ENCODE measurements around the gene SPIRE1.

The SPIRE1 gene

GRCh38 chr18:12409469-12409868 is 248.4 kb downstream of the SPIRE1 start:
- DNase-seq: no peak

GRCh38 chr18:12408247-12408869 is 249.5 kb downstream of the SPIRE1 start:
- DNase-seq: no peak

GRCh38 chr18:12406371-12407111 is 251.4 kb downstream of the SPIRE1 start:
- no peak for DNase-seq

- no peak for DNase-seq
Observed at GRCh38 chr18:12405066-12405465, 252.8 kb downstream of the SPIRE1 start.

GRCh38 chr18:12403601-12404506 is 254.1 kb downstream of the SPIRE1 start:
- no peak for DNase-seq

GRCh38 chr18:12401881-12402280 is 256.0 kb downstream of the SPIRE1 start:
- DNase-seq: no peak

GRCh38 chr18:12399231-12399630 is 258.7 kb downstream of the SPIRE1 start:
- no peak for DNase-seq

- no peak for DNase-seq
Observed at GRCh38 chr18:12398625-12399024, 259.3 kb downstream of the SPIRE1 start.

- no peak for DNase-seq
Observed at GRCh38 chr18:12397793-12398192, 260.1 kb downstream of the SPIRE1 start.

GRCh38 chr18:12397254-12397653 is 260.7 kb downstream of the SPIRE1 start:
- no peak for DNase-seq
